Stimulated activated naive CD8-positive, alpha-beta T cell treated with anti-CD3 and anti-CD28 coated beads, Interleukin-15, Interleukin-2, amounts not matched to agents 100 U/mL and 50 U/mL, for 24 hours (primary cell): Measurements from ENCODE around the gene SMARCD3.

Experiments used
- ATAC-seq: fragments of 150-1000 bp; cut with Tn5 transposase; one replicate; pipeline ENCODE4 v1.10.0; 2021
- DNase-seq: peaks from one replicate; pipeline ENCODE4 v3.0.0; 2021

Gene SMARCD3

GRCh38 chr7:151272877-151273276, 24.4 kb upstream of the SMARCD3 start:
- ATAC-seq, result no peak
- no peak for DNase-seq

GRCh38 chr7:151272405-151272804, 23.9 kb upstream of the SMARCD3 start:
- ATAC-seq, result no peak
- DNase-seq, result no peak

GRCh38 chr7:151271699-151272355, 23.3 kb upstream of the SMARCD3 start:
- DNase-seq, result no peak
- ATAC-seq, result no peak

GRCh38 chr7:151269511-151269910, 21.0 kb upstream of the SMARCD3 start:
- DNase-seq (no peak), ATAC-seq (no peak)

- ATAC-seq (no peak), DNase-seq (no peak)
These were observed 16.9 kb upstream of the SMARCD3 start for GRCh38 chr7:151265351-151265931.

- ATAC-seq, result no peak
- no peak for DNase-seq
These were observed 16.1 kb upstream of the SMARCD3 start for GRCh38 chr7:151264615-151265014.

GRCh38 chr7:151261529-151261928, 13.0 kb upstream of the SMARCD3 start:
- ATAC-seq (no peak), DNase-seq (no peak)

- no peak for ATAC-seq
- DNase-seq, result no peak
These were observed 12.4 kb upstream of the SMARCD3 start for GRCh38 chr7:151260883-151261282.

GRCh38 chr7:151260471-151260870, 12.0 kb upstream of the SMARCD3 start:
- no peak for ATAC-seq
- no peak for DNase-seq

GRCh38 chr7:151257990-151258389, 9.5 kb upstream of the SMARCD3 start:
- ATAC-seq, result no peak

GRCh38 chr7:151256410-151257045, 8.0 kb upstream of the SMARCD3 start:
- DNase-seq, result no peak
- ATAC-seq, result no peak

More at GRCh38 chr7:151257990-151258389, 9.5 kb upstream of the SMARCD3 start:
- DNase-seq, result no peak

GRCh38 chr7:151255390-151255789, 6.9 kb upstream of the SMARCD3 start:
- ATAC-seq (no peak), DNase-seq (no peak)

GRCh38 chr7:151254851-151255250, 6.4 kb upstream of the SMARCD3 start:
- DNase-seq, result no peak
- no peak for ATAC-seq

- ATAC-seq, result no peak
- no peak for DNase-seq
These were observed 5.8 kb upstream of the SMARCD3 start for GRCh38 chr7:151254316-151254715.

GRCh38 chr7:151252961-151253711, 4.6 kb upstream of the SMARCD3 start:
- ATAC-seq, result no peak
- no peak for DNase-seq

- DNase-seq (no peak), ATAC-seq (no peak)
These were observed 4.0 kb upstream of the SMARCD3 start for GRCh38 chr7:151252561-151252835.

GRCh38 chr7:151251689-151252560, 3.4 kb upstream of the SMARCD3 start:
- ATAC-seq (peak; percentile 5), DNase-seq (no peak)

GRCh38 chr7:151251328-151251688, 2.8 kb upstream of the SMARCD3 start:
- DNase-seq (peak; percentile 34), ATAC-seq (peak; percentile 16)

GRCh38 chr7:151250181-151251132, 2.0 kb upstream of the SMARCD3 start:
- ATAC-seq (no peak), DNase-seq (no peak)

- DNase-seq, result no peak
- no peak for ATAC-seq
These were observed 1.2 kb upstream of the SMARCD3 start for GRCh38 chr7:151249732-151250072.

GRCh38 chr7:151249034-151249731, 689 bp upstream of the SMARCD3 start:
- DNase-seq (peak; percentile 42), ATAC-seq (no peak)
